ENCODE measurements around the gene RFC1. TPM values are rescaled to one million over a fixed set of nuclear protein-coding genes. Genes with fewer than 3 reads are reported as not detected.
"Not testable (repeated sequence)": the region's sequence is repeated elsewhere in the genome, so short reads cannot be mapped to it uniquely, and the experiment has no call there.

Gene RFC1
- total RNA-seq, 6 experiments from 2014 or later = 17.5 to 29.7 (median 24.6) TPM

DNA sequence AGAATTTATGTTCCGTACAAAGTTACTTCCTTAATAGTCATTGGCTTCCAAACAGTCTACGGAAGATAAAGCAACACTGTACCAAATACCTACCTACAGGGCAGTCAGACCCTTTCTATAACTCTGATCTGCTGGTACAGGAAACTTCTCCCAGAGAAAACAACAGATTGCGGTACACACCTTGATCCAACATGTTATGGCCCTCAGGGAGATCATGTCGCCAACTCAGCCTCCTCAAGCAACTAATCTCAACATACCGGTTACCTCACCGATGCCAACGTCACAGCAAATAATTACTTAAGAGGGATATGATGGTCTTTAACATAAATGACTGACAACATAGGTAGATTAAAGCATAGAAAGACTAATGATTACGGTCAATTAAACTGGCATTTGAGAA, 70.4 kb downstream of the RFC1 start:
- Histone ChIP-seq H3K27me3 (no peaks in the 10 kb centered on the region), H3K36me3 (peaks cover 0 to 44% (median 7%) of the 10 kb centered on the region in 4 donors), H3K27ac (no peak overlapping the region), H3K4me3 (no peak overlapping the region), H3K4me1 (no peaks in the 10 kb centered on the region), H3K9me3 (no peaks in the 10 kb centered on the region)
- WGBS (ENCODE audit: insufficient coverage, low coverage, low lambda C conversion rate, missing lambda C conversion rate) = 95% methylated on average over 8 of the region's 8 CpGs
- intact Hi-C loops (cut with DNase I) = no loop called here
- ATAC-seq (no peak), DNase-seq (no peak)
- no peak for TF ChIP-seq POLR2A (IDR thresholded peaks at IDR 0.05)
- TF ChIP-seq, protein P1, sequence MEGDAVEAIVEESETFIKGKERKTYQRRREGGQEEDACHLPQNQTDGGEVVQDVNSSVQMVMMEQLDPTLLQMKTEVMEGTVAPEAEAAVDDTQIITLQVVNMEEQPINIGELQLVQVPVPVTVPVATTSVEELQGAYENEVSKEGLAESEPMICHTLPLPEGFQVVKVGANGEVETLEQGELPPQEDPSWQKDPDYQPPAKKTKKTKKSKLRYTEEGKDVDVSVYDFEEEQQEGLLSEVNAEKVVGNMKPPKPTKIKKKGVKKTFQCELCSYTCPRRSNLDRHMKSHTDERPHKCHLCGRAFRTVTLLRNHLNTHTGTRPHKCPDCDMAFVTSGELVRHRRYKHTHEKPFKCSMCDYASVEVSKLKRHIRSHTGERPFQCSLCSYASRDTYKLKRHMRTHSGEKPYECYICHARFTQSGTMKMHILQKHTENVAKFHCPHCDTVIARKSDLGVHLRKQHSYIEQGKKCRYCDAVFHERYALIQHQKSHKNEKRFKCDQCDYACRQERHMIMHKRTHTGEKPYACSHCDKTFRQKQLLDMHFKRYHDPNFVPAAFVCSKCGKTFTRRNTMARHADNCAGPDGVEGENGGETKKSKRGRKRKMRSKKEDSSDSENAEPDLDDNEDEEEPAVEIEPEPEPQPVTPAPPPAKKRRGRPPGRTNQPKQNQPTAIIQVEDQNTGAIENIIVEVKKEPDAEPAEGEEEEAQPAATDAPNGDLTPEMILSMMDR (IDR thresholded peaks at IDR 0.05) = no peak

- H3K4me1 ChIP-seq; DNase-seq; H3K4me3 ChIP-seq; H3K27me3 ChIP-seq; ATAC-seq; H3K27ac ChIP-seq; H3K9me3 ChIP-seq; intact Hi-C loops (cut with DNase I): not testable (repeated sequence)
- H3K36me3 ChIP-seq = peaks cover 0 to 51% (median 14%) of the 10 kb centered on the region in 4 donors
- WGBS (ENCODE audit: insufficient coverage, low coverage, low lambda C conversion rate, missing lambda C conversion rate) = 90% methylated on average over 5 of the region's 5 CpGs
Measured at GRCh38 chr4:39292433-39292832, 73.7 kb downstream of the RFC1 start.

- H3K4me3 ChIP-seq = no peak overlapping the region
- H3K36me3 ChIP-seq = peaks cover 0 to 57% (median 14%) of the 10 kb centered on the region in 4 donors
- intact Hi-C loops (cut with DNase I) = no loop called here
- H3K4me1 ChIP-seq = no peaks in the 10 kb centered on the region
- no peaks in the 10 kb centered on the region for H3K9me3 ChIP-seq
- TF ChIP-seq, protein P1 (IDR thresholded peaks at IDR 0.05) = no peak
- TF ChIP-seq POLR2A (IDR thresholded peaks at IDR 0.05) = no peak
- WGBS (ENCODE audit: insufficient coverage, low coverage, low lambda C conversion rate, missing lambda C conversion rate) = 100% methylated on average over 2 of the region's 2 CpGs
- DNase-seq (no peak), ATAC-seq (no peak)
- H3K27me3 ChIP-seq = no peaks in the 10 kb centered on the region
- no peak overlapping the region for H3K27ac ChIP-seq
Measured at GRCh38 chr4:39291686-39292085, 74.5 kb downstream of the RFC1 start.

GRCh38 chr4:39287223-39287622, 78.9 kb downstream of the RFC1 start:
- Histone ChIP-seq H3K27me3 (no peaks in the 10 kb centered on the region), H3K4me1 (no peaks in the 10 kb centered on the region), H3K36me3 (peaks cover 0 to 56% (median 12%) of the 10 kb centered on the region in 4 donors), H3K9me3 (no peaks in the 10 kb centered on the region), H3K4me3 (no peak overlapping the region), H3K27ac (no peak overlapping the region)
- intact Hi-C loops (cut with DNase I) = no loop called here
- ATAC-seq (no peak), DNase-seq (no peak)
- TF ChIP-seq POLR2A (IDR thresholded peaks at IDR 0.05) = no peak
- TF ChIP-seq, protein P1 (IDR thresholded peaks at IDR 0.05) = no peak
- WGBS (ENCODE audit: insufficient coverage, low coverage, low lambda C conversion rate, missing lambda C conversion rate) = 91% methylated on average over 4 of the region's 4 CpGs

- H3K27ac ChIP-seq = no peak overlapping the region
- H3K36me3 ChIP-seq = peaks cover 0 to 49% (median 10%) of the 10 kb centered on the region in 4 donors
- intact Hi-C loops (cut with DNase I) = no loop called here
- ATAC-seq = peak in 1 of 4 donors; percentile 33
- H3K9me3 ChIP-seq = no peaks in the 10 kb centered on the region
- TF ChIP-seq, protein P1 (IDR thresholded peaks at IDR 0.05) = no peak
- no peak for TF ChIP-seq POLR2A (IDR thresholded peaks at IDR 0.05)
- no peak for DNase-seq
- WGBS (ENCODE audit: insufficient coverage, low coverage, low lambda C conversion rate, missing lambda C conversion rate) = 100% methylated on average over 1 of the region's 2 CpGs
- H3K4me1 ChIP-seq = no peaks in the 10 kb centered on the region
- H3K27me3 ChIP-seq = no peaks in the 10 kb centered on the region
- H3K4me3 ChIP-seq = no peak overlapping the region
Measured at GRCh38 chr4:39286263-39286662, 79.9 kb downstream of the RFC1 start.
